Natural killer cell (primary cell): ENCODE results near the gene RCC1. TPM values are rescaled to one million over a fixed set of nuclear protein-coding genes. Genes with fewer than 3 reads are reported as not detected.

ENCODE experiments used
- ATAC-seq, 3 donors: fragments of 150-1000 bp in 2 of 3; fragments of 200-7000 bp in 1 of 3; cut with Tn5 transposase; 1 replicate in 1 of 3; 2 replicates in 2 of 3; pipeline ENCODE4 v1.10.0; 2021; ENCODE audit warnings: mild to moderate bottlenecking in 2 of 3, moderate library complexity in 2 of 3
- DNase-seq, 2 donors: peaks; one replicate each; pipeline versions ENCODE4 v3.0.0 to v3.0.0-alpha.2; 2013 to 2021; ENCODE audit warnings: mixed read lengths in 1 of 2
- H3K27ac ChIP-seq: one replicate; pipeline ENCODE4 v1.5.1; 2013; ENCODE audit warnings: mild to moderate bottlenecking, low read length
- H3K27me3 ChIP-seq: one replicate; pipeline ENCODE4 v1.6.1; 2013; ENCODE audit warnings: low read length; ENCODE audit not compliant: control insufficient read depth, insufficient read depth
- H3K36me3 ChIP-seq: one replicate; pipeline ENCODE4 v1.6.1; 2013; ENCODE audit warnings: low read length; ENCODE audit not compliant: control insufficient read depth, insufficient read depth
- H3K4me1 ChIP-seq: one replicate; pipeline ENCODE4 v1.6.1; 2013; ENCODE audit warnings: low read length; ENCODE audit not compliant: control insufficient read depth, insufficient read depth
- H3K4me3 ChIP-seq: one replicate; pipeline ENCODE4 v1.5.1; 2013; ENCODE audit warnings: low read length
- H3K9me3 ChIP-seq: one replicate; pipeline ENCODE4 v1.6.1; 2013; ENCODE audit warnings: low read length; ENCODE audit not compliant: control insufficient read depth, insufficient read depth
- H3K27ac Mint-ChIP-seq, 2 donors: one replicate each; pipeline ENCODE4 v1.8.0; 2022; ENCODE audit warnings: mild to moderate bottlenecking in 2 of 2, mixed read lengths in 2 of 2, moderate library complexity in 1 of 2
- H3K27me3 Mint-ChIP-seq, 2 donors: one replicate each; pipeline ENCODE4 v1.8.0; 2022; ENCODE audit warnings: low read depth in 2 of 2, mixed read lengths in 2 of 2
- H3K36me3 Mint-ChIP-seq: one replicate; pipeline ENCODE4 v1.8.0; 2022; ENCODE audit warnings: mixed read lengths
- H3K4me1 Mint-ChIP-seq, 2 donors: one replicate each; pipeline ENCODE4 v1.8.0; 2022; ENCODE audit warnings: mixed read lengths in 2 of 2
- H3K4me3 Mint-ChIP-seq: one replicate; pipeline ENCODE4 v1.8.0; 2022; ENCODE audit warnings: mild to moderate bottlenecking, moderate library complexity, mixed read lengths
- H3K9me3 Mint-ChIP-seq, 2 donors: one replicate each; pipeline ENCODE4 v1.8.0; 2022; ENCODE audit warnings: mixed read lengths in 2 of 2
- CTCF ChIP-seq: fragments of 200-600 bp; IDR thresholded peaks from one replicate; pipeline ENCODE4 v1.8.0; 2022; ENCODE audit warnings: antibody characterized with exemption
- WGBS: methylation state at CpG from one replicate; pipeline ENCODE4 v1.1.7; 2013; ENCODE audit warnings: missing lambda C conversion rate; ENCODE audit not compliant: insufficient coverage; 5-methylcytosine and 5-hydroxymethylcytosine counted together
- intact Hi-C: fragments of 100-400 bp; cut with micrococcal nuclease; formaldehyde crosslinking; loops from one replicate; pipeline ENCODE4 v1.14.2; 2022
- total RNA-seq, 4 donors: library from RNA; stranded (reverse); fragments of 120-200 nt in 1 of 4; gene quantifications; one replicate each; pipeline versions ENCODE4 v1.2.3 to v1.2.4, GENCODE V29; 2013 to 2022

Gene RCC1
- total RNA-seq, 3 donors from 2014 or later (not counting 1 experiment from before 2014, with no cell fraction given), result 15.9 to 23.7 (median 19.2) TPM

- H3K27me3 ChIP-seq, result no peaks in the 10 kb centered on the region
- intact Hi-C loops, result no loop called here
- TF ChIP-seq CTCF, result no peak
- Mint-ChIP-seq H3K27me3 (no peaks in the 10 kb centered on the region), H3K27ac (no peak overlapping the region), H3K4me1 (no peaks in the 10 kb centered on the region), H3K9me3 (no peaks in the 10 kb centered on the region), H3K4me3 (no peak overlapping the region), H3K36me3 (no peaks in the 10 kb centered on the region)
- no peak for ATAC-seq
- no peak overlapping the region for H3K27ac ChIP-seq
- no peaks in the 10 kb centered on the region for H3K9me3 ChIP-seq
- peaks cover 48% of the 10 kb centered on the region for H3K36me3 ChIP-seq
- no peak overlapping the region for H3K4me3 ChIP-seq
- 98% methylated on average over 5 of the region's 5 CpGs for WGBS
- DNase-seq, result no peak
- no peaks in the 10 kb centered on the region for H3K4me1 ChIP-seq
Measured at GRCh38 chr1:28480308-28480707, 25.5 kb upstream of the RCC1 start.

- peaks cover 43% of the 10 kb centered on the region for H3K36me3 ChIP-seq
- no peaks in the 10 kb centered on the region for H3K9me3 ChIP-seq
- no peaks in the 10 kb centered on the region for H3K4me1 Mint-ChIP-seq
- H3K27me3 Mint-ChIP-seq, result no peaks in the 10 kb centered on the region
- H3K27ac ChIP-seq, result no peak overlapping the region
- TF ChIP-seq CTCF, result no peak
- ATAC-seq, result no peak
- WGBS, result 95% methylated on average over 3 of the region's 3 CpGs
- no peak overlapping the region for H3K4me3 Mint-ChIP-seq
- no peak for DNase-seq
- no peak overlapping the region for H3K4me3 ChIP-seq
- no peaks in the 10 kb centered on the region for H3K36me3 Mint-ChIP-seq
- no peaks in the 10 kb centered on the region for H3K9me3 Mint-ChIP-seq
- H3K27me3 ChIP-seq, result no peaks in the 10 kb centered on the region
- no peak overlapping the region for H3K27ac Mint-ChIP-seq
- intact Hi-C loops, result no loop called here
- no peaks in the 10 kb centered on the region for H3K4me1 ChIP-seq
Measured at GRCh38 chr1:28482138-28482537, 23.7 kb upstream of the RCC1 start.

DNA sequence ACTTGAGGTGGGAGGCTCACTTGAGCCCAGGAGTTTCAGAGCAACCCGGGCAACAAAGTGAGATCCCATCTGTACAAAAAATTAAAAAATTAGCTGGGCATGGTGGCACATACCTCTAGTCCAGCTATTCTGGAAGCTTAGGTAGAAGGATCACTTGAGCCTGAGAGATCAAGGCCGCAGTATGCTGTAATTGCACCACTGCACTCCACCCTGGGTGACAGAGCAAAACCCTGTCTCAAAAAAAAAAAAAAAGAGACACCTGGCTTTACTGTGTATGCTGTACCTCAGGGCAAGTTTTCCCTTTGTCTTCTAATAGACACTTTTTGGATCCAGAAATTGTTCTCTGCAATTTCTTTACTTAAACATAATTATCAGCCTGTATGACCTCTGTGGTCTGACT is 23.1 kb upstream of the RCC1 start:
- Mint-ChIP-seq H3K27me3 (no peaks in the 10 kb centered on the region), H3K36me3 (no peaks in the 10 kb centered on the region), H3K4me3 (no peak overlapping the region), H3K4me1 (no peaks in the 10 kb centered on the region), H3K9me3 (no peaks in the 10 kb centered on the region), H3K27ac (no peak overlapping the region)
- ATAC-seq (no peak), DNase-seq (no peak)
- TF ChIP-seq CTCF, result no peak
- Histone ChIP-seq H3K36me3 (peaks cover 40% of the 10 kb centered on the region), H3K9me3 (no peaks in the 10 kb centered on the region), H3K27ac (no peak overlapping the region), H3K27me3 (no peaks in the 10 kb centered on the region), H3K4me3 (no peak overlapping the region), H3K4me1 (no peaks in the 10 kb centered on the region)
- 93% methylated on average over 2 of the region's 2 CpGs for WGBS
- intact Hi-C loops, result no loop called here

GRCh38 chr1:28494737-28495136 is 11.1 kb upstream of the RCC1 start:
- no peaks in the 10 kb centered on the region for H3K27me3 ChIP-seq

More at GRCh38 chr1:28494737-28495136, 11.1 kb upstream of the RCC1 start:
- Mint-ChIP-seq H3K4me1 (no peaks in the 10 kb centered on the region), H3K9me3 (no peaks in the 10 kb centered on the region), H3K36me3 (no peaks in the 10 kb centered on the region), H3K27ac (peak overlapping the region in 1 of 2 donors; percentile 23), H3K4me3 (no peak overlapping the region), H3K27me3 (no peaks in the 10 kb centered on the region)
- no peaks in the 10 kb centered on the region for H3K4me1 ChIP-seq
- no peak for TF ChIP-seq CTCF
- no peak for DNase-seq
- no peaks in the 10 kb centered on the region for H3K9me3 ChIP-seq
- H3K4me3 ChIP-seq, result no peak overlapping the region
- H3K36me3 ChIP-seq, result peaks cover 35% of the 10 kb centered on the region
- WGBS, result 96% methylated on average over 1 of the region's 1 CpG
- no peak for ATAC-seq
- no peak overlapping the region for H3K27ac ChIP-seq
- intact Hi-C loops, result no loop called here
